GM19193 (cell line): ENCODE measurements around the gene RPTOR.

Experiments
- POLR2A ChIP-seq: IDR thresholded peaks from 4 replicates; pipeline ENCODE4 v1.6.1; 2011; ENCODE audit not compliant: insufficient read depth, insufficient read length; ENCODE audit errors: extremely low read depth

Gene RPTOR

DNA sequence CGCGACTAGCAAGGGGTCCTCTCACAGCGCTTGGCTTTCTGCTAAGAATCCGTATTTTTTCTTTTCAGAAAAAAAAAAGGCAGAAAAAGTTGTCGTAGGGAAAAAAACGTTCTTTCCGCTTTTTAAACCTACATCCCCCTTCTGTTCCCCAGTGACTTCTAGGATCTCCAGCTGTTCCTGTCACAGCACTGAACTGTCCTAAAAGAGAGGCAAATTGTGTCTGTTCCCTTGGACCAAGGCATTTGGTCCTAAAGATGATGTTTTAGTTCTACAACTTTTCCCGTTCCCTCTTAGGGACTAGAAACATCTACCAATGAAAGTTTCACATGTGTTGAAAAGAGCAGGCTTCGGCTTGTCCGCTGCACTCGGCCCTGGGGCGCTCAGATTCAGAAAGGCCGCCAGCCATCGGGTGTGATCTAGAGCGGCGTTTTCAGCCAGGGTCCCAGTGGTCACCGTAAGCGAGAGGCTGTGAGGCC is 346.3 kb downstream of the RPTOR start:
- no peak for TF ChIP-seq POLR2A

DNA sequence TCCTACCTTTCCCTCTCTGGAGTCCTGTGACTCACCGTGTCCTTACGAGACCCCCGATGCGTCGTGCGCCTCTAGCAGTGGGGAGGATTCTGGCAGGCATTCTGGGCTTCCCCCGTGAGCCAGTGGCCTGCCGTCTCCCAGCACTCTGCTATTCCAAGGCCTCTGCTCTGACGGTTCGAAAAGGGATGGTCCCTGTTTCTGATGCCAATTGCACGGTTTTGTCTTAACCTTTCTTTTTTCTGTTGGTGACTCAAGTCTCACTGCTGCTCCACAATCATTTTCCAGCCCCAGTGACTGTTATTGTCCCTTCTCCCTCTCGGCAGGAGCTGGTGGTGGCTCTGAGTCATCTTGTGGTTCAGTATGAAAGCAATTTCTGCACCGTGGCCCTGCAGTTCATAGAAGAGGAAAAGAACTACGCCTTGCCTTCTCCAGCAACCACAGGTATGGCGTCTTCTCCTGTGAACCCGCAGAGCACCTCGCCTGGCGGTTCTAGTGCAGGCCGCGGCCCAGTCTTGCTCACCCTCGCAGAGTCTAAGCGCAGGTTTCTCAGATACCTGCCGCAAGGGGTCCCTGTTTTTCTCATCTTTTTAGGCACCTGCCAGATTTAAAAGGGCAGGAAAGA is 346.9 kb downstream of the RPTOR start:
- no peak for TF ChIP-seq POLR2A

DNA sequence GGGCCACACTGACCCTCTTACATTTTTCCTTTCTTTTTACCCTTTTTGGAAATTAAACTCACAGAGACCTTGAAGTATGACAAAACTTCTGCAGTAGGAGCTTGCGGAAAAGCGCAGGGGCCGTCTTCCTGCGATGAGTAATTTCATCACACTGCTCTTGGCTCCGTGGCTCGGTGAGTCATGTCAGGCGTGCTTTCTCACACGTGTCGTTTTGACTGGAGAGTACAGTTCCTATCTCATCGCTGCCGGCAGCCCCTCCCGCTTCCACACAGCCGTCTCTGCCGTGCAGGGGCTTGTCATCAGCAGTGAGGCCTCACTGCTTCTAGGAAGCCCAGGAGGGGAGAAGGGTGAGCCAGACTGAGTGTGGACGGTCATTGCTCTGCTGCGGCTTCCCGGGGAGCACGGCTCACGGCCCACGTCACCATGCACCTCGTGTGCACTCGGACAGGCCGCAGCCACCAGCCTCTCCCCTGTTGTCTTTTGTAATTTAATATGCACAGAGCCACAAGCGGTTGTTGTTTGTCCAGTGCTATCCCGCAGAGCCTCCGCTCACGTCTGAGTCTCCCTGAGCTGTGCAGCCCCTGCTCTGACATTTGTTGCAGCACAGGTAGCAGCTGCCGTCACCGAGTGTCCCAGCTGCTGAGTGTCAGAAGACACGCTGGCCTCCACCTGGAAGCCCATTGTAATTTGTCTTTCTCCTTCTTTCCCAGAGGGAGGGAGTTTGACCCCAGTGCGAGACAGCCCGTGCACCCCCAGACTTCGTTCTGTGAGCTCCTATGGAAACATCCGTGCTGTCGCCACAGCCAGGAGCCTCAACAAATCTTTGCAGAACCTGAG is 347.6 kb downstream of the RPTOR start:
- TF ChIP-seq POLR2A: no peak

DNA sequence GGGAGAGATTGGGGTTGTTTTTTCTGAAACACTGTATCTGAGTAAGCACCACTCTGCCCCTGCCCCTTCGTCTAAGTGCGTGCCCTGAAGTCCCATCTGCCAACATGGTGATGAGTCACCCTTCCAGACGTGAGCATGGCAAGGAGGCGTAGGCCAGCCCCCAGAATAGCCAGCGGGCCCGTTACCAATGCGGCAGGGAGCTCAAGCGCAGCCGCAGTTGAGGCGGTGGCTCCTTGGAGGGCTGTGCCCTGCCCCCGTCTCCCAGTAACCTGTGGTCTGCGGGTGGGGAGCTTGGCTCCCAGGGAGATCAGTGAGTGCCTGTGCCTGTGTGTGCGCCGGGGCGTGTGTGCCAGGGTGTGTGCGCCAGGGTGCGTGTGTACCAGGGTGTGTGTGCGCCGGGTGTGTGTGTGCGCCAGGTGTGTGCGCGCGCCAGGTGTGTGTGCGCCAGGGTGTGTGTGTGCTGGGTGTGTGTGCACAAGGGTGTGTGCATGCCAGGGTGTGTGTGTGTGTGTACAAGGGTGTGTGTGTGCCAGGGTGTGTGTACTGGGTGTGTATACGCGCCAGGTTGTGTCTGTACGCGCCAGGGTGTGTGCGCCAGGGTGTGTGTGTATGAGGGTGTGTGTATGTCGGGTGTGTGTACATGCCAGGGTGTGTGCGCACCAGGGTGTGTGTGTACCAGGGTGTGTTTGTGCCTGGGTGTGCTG is 348.4 kb downstream of the RPTOR start:
- no peak for TF ChIP-seq POLR2A

DNA sequence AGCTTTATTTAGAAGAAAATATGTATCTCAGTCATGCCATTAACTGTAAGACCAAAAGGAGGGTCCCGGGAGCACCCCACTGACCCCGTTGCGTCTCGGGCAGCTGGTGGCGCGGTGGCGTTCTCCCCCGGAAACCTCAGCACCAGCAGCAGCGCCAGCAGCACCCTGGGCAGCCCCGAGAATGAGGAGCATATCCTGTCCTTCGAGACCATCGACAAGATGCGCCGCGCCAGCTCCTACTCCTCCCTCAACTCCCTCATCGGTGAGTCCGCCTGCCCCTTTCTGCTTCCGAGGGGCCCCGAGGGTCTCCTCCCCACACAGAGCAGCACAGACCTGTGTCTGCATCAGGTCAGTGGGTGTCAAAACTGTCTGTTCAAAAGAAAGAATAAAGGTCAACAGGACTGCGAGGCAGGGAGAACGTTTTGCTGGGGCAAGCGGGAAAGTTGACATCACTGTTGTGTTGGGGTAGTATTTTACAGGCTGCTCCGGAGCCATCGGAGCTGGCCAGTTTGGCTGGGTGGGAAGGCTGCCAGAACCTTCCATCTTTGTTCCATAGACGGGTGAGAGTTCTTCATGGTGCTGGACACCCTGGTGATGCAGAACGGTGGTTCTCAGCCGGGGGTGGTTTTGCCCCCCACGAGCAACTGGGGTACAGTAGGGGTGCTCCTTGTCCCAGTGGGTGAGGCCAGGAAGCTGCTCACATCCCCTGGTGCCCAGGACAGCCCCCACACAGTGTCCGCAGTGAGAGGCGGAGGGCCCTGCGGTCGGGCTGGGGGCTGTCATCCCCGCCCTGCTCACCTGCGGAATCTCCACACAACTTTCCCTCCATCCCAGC is 349.2 kb downstream of the RPTOR start:
- TF ChIP-seq POLR2A: no peak

DNA sequence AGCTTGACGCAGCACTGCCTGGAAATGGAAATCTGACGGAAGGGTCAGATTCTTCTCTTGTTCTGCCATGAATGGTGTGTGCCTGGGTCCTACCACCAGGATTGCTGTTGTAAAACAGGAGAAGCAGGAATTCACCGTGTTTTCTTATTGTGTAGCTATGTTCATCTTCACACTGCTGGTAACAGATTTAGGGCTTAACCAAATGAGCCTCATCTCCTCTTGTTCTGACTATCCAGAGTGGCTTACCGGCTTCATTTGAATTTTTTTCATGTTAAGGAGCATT is 349.7 kb downstream of the RPTOR start:
- TF ChIP-seq POLR2A: no peak

DNA sequence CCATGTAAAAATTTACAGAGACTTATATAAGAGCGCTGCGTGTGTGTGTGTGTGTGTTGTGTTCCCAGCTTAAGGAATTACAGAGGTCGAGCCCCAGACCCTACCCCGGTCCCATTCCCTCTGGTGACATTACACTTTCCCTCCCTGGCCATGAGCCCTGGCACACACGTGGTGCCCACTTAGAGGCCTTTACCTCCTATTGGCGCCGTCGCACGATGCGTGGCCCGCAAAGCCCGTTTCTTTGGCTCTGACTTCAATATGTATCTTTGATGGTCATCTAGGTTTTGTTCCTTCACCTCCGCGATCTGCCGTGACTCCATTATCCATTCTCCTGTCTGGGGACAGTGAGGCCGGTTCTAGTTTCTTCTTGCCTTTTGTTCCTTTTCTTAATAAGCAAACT is 350.1 kb downstream of the RPTOR start:
- no peak for TF ChIP-seq POLR2A

DNA sequence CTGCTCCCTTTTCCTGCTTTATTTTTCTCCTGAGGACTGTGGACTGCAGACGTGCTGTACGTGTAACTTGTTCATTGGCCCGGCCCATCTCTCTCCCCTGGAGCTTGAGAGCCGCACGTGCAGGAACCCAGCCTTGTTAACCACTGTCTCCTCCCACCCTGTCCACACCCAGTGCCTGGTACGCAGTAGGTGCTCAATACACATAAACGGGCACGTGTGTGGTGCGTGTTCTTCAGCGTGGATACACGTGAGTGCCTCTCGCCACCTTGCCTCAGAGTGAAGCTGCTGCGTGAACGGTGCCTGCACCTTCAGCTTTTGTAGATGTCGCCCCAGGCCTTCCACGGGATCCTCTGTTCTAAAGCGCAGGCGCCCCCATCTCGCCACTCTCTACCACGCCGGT is 350.7 kb downstream of the RPTOR start:
- no peak for TF ChIP-seq POLR2A

DNA sequence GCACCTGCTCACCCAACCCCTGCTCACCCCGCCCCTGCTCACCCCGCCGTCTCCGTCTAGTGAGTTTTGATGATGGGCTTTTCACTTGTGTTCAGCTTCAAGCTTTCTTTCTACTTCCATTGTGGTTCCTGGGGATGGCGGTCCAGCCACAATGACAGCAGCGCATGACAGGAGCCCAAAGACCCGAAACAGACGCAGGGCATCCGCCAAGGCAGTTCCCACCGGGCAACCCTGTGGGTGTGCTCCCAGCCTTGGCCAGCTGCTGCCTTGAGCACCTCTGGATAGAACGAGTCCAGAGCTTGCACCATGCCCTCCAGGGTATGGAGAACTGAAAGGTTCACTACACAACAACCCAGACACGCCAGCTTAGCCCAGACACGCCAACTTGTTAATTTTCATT is 354.1 kb downstream of the RPTOR start:
- no peak for TF ChIP-seq POLR2A

DNA sequence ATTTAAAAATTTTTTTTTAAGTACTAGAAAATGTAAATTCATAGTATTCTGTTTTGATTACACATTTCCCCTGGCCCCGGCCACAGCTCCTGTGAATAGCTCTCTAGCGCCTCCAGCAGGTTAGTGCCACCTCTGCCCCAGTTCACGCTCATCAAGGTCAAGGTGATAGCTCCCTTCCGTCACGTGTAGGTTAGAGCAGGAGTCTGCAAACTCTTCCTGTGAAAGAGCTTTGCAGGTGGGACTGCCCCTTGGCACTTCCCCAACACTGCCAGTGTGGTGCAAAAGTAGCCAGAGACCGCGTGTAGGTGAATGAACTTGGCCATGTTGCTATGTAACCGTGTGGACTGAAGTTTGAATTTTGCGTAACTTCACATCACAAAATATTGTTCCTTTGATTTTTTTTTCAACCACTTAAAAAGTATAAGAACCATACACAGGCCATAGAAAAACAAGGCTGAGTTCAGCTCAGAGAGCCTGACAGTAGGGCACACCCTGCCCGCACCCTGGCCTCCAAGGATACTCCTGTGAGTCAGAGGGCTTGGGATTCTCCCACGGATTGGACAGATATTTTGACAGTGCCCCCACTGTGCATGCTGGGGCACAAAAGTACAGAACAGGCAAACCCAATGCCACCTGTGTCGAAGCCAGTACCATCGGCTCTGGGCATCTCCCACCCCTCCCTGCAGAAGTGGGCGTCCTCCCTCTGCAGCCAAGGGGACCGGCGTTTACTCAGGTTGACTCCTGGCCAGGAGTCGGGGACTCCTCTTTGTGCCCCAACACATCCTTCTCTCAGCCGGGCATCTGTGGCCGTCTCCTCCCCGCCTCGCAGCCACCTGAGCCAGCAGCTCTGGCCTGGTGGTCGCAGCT is 355.0 kb downstream of the RPTOR start:
- TF ChIP-seq POLR2A: no peak

DNA sequence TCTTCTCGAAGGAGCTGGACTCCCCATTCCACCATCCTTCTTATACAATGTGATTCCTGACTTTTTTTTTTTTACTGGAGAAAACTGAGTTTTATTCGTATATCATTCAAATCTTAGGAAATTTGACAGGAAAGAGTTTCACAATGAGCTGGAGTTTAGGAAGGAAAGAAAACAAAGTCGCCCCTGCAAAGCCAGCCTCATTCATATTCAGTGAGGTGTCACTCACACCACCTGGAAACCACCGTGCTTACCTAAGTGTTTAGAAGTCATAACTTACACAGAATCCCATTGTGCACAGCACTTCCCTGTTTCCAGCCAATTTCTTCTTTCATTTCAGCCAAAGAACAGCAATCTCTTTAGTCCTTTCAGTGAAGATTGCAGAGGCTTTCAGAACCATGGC is 356.7 kb downstream of the RPTOR start:
- TF ChIP-seq POLR2A: no peak

DNA sequence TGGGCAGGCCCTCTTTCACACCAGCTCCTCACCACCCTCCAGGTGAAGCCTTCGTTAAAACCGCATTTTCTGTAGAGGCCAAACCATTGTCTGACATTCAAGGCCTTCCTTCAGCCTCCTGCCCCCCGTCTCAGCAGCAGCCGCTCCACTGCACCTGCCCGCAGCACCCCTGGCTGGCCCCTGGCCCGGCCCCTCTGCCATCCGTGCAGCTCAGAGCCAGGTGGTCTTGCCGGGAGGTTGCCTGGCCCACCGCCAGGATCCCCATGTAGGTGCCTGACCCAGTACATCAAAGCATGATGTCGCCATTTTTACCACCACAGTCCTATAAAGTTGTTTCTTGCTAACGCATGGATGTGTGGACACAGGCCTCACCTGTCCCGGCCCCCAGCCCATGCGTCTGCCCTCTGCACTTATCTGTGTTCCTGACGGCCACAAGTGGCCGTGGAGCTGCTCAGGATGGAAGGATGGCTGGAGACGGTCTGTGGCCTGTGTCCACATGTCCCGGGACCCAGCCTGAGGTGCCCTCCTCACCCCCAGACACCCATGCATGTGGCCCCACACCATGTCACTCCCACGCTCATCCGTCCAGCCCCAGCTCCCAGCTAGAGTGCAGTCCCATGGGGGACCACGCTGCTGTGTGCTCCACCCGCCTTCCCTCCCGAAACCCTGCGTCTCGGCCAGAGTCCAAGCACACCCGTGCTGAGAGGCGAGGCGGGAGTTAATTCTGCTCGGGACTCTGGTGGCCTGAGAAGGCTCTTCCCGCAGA is 357.7 kb downstream of the RPTOR start:
- no peak for TF ChIP-seq POLR2A

DNA sequence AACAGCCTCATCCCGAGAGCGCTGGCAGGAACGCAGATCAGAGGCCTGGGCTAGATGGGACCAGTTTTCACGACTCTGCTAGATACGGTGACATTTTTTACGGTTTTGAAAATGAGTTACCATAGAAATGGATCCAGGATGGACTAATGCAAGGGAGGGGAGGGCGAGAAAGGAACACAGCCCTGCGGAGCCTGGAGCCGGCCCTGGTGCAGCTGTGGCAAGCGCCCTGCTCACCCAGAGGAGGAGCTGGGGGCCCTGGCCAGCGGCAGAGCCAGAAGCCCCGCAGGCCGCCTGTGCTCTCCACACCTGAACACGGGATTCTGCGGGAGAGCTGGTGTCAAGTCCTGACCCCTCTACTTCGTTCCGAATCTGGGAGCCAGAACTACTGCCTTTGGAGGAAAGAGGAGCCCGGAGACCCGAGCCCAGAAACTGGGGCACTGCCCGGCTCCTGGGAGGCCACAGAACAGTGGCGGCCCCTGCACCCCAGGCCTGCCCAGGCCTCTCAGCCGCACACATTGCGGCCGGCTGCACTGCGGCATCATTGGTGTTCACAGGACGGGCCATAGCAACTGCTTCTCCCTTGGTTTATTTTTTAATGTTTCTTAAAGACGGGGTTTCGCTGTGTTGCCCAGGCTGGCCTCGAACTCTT is 358.4 kb downstream of the RPTOR start:
- TF ChIP-seq POLR2A: no peak

DNA sequence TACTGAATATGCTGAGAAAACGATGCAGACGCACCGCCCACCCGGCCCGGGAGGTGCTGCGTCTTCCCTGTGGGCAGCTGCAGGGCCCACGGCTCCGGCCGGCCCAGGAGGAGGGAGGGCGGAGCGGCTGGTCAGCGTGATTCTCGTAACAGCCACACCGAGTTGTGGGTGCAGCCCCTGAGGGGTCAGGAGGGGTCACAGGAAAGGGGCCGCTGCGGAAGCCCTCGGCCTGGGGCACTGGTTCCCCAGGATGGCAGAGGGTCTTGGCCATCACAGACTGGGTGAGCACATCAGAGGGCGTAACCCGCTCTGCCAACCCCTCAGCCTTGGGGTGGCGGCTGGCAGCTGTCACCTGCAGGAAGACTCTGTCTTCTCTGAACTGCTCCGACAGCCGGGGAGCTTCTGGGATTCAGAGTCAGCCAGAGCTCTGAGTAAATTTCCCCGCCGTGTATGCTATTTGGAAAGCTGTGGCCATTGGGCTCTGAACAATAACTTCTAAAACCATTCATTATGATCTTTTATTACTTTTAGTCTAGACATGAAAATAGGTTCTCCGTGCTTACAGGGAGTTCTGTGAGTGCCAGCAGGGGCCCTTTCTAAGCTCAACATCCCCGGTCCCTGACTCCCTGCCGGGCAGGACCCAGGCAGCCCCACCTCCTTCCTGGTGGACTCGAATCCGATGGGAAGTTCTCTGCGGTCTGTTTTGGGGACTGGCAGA is 359.6 kb downstream of the RPTOR start:
- TF ChIP-seq POLR2A: no peak
